T-helper 2 cell (primary cell): ENCODE results near the gene FANCB.

Experiments used
- DNase-seq, 5 experiments: peaks; one replicate each; pipeline versions ENCODE4 v3.0.0 to v3.0.0-alpha.2; 2012 to 2022

The FANCB gene

DNA sequence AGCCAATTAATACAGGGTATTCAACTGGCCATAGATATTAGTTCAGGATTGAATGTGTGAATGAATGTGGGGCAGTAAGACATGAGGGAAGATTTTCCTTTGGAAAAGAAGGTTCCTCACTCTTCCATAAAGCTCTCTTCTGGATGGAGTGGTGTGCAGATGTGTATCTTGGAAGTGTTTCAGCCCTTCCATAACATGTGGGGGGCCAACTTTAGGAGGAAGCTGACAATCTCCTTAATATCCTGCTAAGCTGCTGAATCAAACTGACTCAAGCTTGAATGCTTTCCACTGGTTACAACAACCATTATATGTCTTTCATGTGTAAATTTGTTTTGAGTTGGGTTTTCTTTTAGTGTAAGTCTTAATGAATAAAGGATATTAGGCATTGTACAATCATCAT lies 40.3 kb downstream of the FANCB start:
- DNase-seq = no peak

- DNase-seq = no peak
Measured at GRCh38 chrX:14832151-14832550, 40.7 kb downstream of the FANCB start.

- no peak for DNase-seq
Measured at GRCh38 chrX:14829643-14830042, 43.2 kb downstream of the FANCB start.

- DNase-seq = no peak
Measured at GRCh38 chrX:14826319-14826718, 46.5 kb downstream of the FANCB start.

DNA sequence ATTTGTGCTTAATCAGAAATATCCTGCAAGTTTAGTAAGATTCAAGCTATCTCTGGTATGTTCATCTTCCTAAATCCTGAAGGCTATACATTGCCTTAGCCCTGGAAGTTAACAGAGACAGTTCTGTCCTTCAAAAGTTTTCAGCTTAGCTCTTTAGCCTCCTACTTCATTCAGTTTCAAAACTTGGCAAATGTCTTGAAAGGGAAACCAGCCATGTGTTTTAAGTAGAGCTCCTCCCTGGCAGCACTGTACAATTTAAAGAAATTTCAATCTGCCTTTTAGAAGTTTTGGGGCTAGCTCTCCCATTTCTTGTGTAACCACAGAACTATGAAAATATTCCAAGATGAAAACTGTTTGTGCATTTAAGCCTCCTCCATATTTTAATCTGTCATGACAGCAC lies 47.0 kb downstream of the FANCB start:
- no peak for DNase-seq

- no peak for DNase-seq
Measured at GRCh38 chrX:14819769-14820168, 53.1 kb downstream of the FANCB start.

DNA sequence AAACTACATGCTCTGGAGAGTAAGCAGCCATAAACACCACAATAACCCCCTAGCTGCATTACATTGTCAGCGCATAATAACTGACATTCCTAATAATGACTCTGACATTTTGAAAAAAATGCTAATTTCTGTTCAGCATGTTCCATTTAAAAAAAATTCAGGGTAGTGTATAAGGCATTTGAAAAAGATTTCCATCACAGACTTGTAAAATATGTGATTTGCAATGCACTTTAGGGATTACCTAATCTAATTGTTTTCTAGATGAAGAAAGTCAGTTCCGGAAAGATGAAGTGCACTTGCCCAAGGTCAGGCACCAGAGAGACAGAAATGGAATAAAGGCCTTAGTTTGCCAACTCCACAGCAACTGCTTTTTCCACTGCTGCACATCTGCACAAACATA lies 55.3 kb downstream of the FANCB start:
- no peak for DNase-seq

DNA sequence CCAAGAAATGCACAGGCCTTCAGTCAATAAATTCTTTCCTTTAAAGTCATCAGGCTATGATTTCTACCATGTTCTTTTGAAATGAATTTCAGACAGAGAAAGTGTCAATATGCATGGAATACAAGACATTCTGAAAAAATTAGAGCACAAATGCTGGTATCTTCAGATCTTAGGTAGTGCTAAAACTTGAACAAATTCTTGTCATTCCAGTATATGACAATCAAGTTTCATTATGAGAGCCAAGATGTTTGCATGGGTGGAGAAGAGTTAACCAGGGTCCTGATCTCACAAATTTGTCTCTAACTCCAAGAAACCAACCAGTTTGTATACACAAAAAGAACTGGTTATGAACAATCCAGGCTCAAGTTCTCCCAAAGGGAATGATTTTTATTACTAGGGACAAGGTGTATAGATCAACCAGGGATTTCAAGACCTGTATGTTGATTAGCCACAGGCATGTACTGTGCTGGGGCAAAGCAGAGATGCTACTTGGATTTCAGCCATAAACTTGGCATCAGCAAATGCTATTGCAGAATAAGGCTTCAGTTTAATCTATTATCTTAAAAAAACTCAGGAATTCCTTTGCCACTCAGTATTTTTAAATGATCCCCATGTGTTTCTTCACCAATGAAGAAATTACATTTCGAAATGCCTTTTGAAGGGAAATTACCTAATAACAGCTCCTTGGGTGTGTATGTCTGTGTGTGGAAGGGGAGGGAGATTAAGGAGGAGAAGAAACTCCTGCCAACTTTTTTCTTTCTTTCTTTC lies 69.7 kb downstream of the FANCB start:
- DNase-seq = no peak

DNA sequence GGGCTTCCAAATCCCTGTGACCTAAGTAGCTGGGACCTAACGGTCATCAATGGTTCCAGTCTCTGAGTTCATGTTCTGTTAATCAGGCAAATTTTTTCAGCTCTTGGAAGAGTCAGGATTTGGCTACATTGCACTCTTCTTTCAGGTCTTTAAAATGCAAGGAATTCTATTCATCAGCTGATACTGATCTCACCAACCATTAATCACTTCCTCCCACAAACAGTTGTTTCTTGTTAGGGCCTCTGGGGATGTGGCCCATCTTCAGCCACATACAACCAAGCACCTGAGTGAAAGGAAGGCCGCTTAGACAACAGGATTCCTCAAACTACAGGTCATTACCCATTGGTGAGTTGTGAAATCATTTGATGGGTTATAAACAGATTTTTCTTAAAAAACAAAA lies 71.7 kb downstream of the FANCB start:
- DNase-seq = no peak

GRCh38 chrX:14798805-14799397 lies 74.0 kb downstream of the FANCB start:
- DNase-seq = no peak
